ENCODE results near the gene SP5. TPM values are rescaled to one million over a fixed set of nuclear protein-coding genes. Genes with fewer than 3 reads are reported as not detected.
A peak's percentile ranks its signal among the peaks of the same experiment; 100 is the strongest.
"Not testable (repeated sequence)": the region's sequence is repeated elsewhere in the genome, so short reads cannot be mapped to it uniquely, and the experiment has no call there.

SP5 gene
- total RNA-seq (under 1 TPM in 1 of 4 donors, not detected in 3; 0.94 TPM), polyA plus RNA-seq (not detected)
- long read RNA-seq, donor 1, result 0 reads
- long read RNA-seq, donor 2, result 0 reads
- long read RNA-seq, donor 3, result 0 reads
- long read RNA-seq, donor 4, result 0 reads

DNA sequence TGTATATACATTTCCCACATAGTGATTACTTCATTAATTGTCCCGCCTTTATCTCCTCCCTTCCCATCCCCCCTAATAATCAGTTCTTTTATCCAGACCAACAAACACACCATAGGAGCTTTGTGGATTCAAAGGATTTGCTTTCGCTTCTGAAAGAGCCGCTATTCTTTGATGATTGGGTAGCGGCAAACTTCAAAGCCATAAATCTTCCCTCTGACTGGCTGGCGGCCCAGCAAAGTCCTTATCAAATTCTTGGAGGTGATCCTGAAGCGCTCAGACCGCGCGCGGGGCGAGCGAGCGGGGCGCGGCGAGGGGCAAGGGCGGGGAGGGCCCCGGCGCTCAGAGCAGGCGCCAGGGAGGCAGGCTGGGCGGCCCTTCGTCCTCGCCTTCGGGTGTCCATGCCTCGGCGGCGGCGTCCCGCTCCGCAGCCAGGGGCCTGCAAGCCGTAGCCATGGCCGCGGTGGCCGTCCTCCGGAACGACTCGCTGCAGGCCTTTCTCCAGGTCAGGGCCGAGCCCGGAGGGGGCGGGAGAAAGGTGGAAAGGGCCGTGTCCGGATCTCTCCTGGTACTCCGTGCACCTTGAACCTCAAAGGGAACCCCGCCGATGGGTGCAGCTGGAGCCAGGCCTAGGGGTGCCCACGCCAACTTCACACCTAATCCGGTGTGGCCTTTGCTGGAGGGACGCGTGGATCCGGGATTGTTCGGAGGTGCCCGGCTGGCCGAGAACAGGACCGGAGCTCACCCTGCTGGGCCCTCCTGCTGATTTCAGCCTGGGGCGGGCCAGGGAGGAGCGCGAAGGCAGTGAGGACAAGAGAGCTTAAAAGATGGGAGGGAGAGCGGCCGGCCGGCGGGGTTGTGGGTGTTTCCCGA, at the start of gene SP5:
Gene SP5, plus strand, starts transcription at position 276 of the 870 bp plus-strand sequence. Its CDS starts 176 bp downstream, at position 452.
- peak; percentile 44 to 76 for ATAC-seq
- Histone ChIP-seq H3K9me3 (ENCODE audit: control insufficient read depth, low read length) (no peaks in the 10 kb centered on the region), H3K4me3 (ENCODE audit: low read length) (peak within 1 kb of the TSS; percentile 74), H3K4me1 (ENCODE audit: control insufficient read depth, insufficient read depth, low read length) (peaks cover 3% of the 10 kb centered on the region), H3K27me3 (ENCODE audit: control insufficient read depth, insufficient read depth) (no peaks in the 10 kb centered on the region), H3K27ac (ENCODE audit: low read length) (no peak within 1 kb of the TSS)
- WGBS, result under 1% methylated on average over 62 of the region's 62 CpGs
- intact Hi-C loops (cut with DNase I), result loop anchor here in 1 of 4 donors (10.0 kb wide), 1 partner anchor 210 kb away; no protein-coding TSS in a partner anchor
- DNase-seq, result peak; percentile 30 to 75 (median 69)

DNA sequence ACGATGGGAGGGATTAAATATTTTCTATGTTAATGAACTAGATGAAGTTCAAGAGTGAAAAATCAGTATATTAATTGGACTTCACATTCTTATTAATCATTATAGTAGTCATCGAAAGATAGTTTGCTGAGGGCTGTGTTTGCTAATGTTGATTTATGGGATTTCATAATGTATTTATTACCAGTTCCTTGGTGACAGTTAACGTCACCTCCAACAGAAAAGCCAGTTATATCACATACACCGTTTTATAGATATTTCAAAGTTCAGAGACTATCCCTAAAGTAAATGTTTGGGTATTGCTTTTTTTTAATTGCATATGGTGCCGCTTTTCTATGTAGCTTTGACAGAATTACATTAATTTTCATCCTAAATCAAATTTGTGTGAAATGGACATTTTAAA, 49.4 kb upstream of the SP5 start:
- no peaks in the 10 kb centered on the region for H3K9me3 ChIP-seq (ENCODE audit: control insufficient read depth, low read length)
- ATAC-seq, result no peak
- H3K27me3 ChIP-seq (ENCODE audit: control insufficient read depth, insufficient read depth), result no peaks in the 10 kb centered on the region
- WGBS, result 69% methylated on average over 5 of the region's 5 CpGs
- no peak overlapping the region for H3K27ac ChIP-seq (ENCODE audit: low read length)
- no peak for DNase-seq
- intact Hi-C loops (cut with DNase I), result no loop called here
- no peaks in the 10 kb centered on the region for H3K4me1 ChIP-seq (ENCODE audit: control insufficient read depth, insufficient read depth, low read length)
- H3K4me3 ChIP-seq (ENCODE audit: low read length), result no peak overlapping the region

- H3K27ac ChIP-seq (ENCODE audit: low read length), result no peak overlapping the region
- H3K27me3 ChIP-seq (ENCODE audit: control insufficient read depth, insufficient read depth), result no peaks in the 10 kb centered on the region
- intact Hi-C loops (cut with DNase I), result no loop called here
- DNase-seq (no peak), ATAC-seq (no peak)
- H3K4me3 ChIP-seq (ENCODE audit: low read length), result no peak overlapping the region
- WGBS, result 89% methylated on average over 3 of the region's 3 CpGs
- H3K4me1 ChIP-seq (ENCODE audit: control insufficient read depth, insufficient read depth, low read length), result no peaks in the 10 kb centered on the region
- H3K9me3 ChIP-seq (ENCODE audit: control insufficient read depth, low read length), result no peaks in the 10 kb centered on the region
Measured at GRCh38 chr2:170669909-170670308, 45.2 kb upstream of the SP5 start.

GRCh38 chr2:170670651-170671050, 44.5 kb upstream of the SP5 start:
- H3K4me3 ChIP-seq (ENCODE audit: low read length), result no peak overlapping the region
- WGBS, result 90% methylated on average over 2 of the region's 2 CpGs
- no peaks in the 10 kb centered on the region for H3K4me1 ChIP-seq (ENCODE audit: control insufficient read depth, insufficient read depth, low read length)
- H3K27me3 ChIP-seq (ENCODE audit: control insufficient read depth, insufficient read depth), result no peaks in the 10 kb centered on the region
- no peak for DNase-seq
- no peak overlapping the region for H3K27ac ChIP-seq (ENCODE audit: low read length)
- no peaks in the 10 kb centered on the region for H3K9me3 ChIP-seq (ENCODE audit: control insufficient read depth, low read length)
- no peak for ATAC-seq
- intact Hi-C loops (cut with DNase I), result no loop called here

DNA sequence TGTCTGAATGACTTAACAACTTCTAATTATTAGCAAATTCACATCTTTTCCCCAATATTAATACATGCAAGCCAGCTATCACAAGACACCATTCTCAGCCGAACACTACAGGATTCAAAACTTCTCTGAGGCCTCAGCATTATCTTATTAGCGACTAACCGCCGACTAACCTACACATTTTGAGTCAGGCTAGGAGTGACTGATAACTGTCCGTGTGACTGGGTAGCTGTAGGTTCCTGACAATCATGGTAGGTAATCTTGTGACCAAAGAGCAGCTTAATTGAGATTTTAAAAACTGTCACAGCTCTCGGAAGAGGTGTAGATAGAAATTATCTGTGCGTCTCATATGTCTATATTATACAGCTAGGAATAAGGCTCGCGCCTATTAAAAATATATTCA, 44.1 kb upstream of the SP5 start:
- intact Hi-C loops (cut with DNase I), result no loop called here
- H3K27me3 ChIP-seq (ENCODE audit: control insufficient read depth, insufficient read depth), result no peaks in the 10 kb centered on the region
- ATAC-seq (no peak), DNase-seq (no peak)
- 80% methylated on average over 9 of the region's 9 CpGs for WGBS
- no peak overlapping the region for H3K27ac ChIP-seq (ENCODE audit: low read length)
- no peak overlapping the region for H3K4me3 ChIP-seq (ENCODE audit: low read length)
- no peaks in the 10 kb centered on the region for H3K9me3 ChIP-seq (ENCODE audit: control insufficient read depth, low read length)
- no peaks in the 10 kb centered on the region for H3K4me1 ChIP-seq (ENCODE audit: control insufficient read depth, insufficient read depth, low read length)

DNA sequence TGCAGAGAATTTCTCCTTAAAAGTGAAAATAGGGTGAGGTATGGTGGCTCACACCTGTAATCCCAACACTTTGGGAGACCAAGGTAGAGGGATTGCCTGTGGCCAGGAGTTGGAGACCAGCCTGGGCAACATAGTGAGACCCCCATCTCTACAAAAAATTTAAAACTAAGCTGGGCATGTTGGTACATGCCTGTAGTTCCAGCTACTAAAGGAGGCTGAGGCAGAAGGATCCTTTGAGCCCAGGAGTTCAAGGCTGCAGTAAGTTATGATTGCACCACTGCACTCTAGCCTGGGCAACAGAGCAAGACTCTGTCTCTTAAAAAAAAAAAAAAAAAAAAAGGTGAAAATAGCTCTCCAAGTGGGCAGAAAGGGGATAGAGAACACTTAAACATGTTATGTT, 40.9 kb upstream of the SP5 start:
- intact Hi-C loops (cut with DNase I); H3K4me1 ChIP-seq (ENCODE audit: control insufficient read depth, insufficient read depth, low read length); ATAC-seq; H3K9me3 ChIP-seq (ENCODE audit: control insufficient read depth, low read length); H3K4me3 ChIP-seq (ENCODE audit: low read length); H3K27me3 ChIP-seq (ENCODE audit: control insufficient read depth, insufficient read depth); DNase-seq; H3K27ac ChIP-seq (ENCODE audit: low read length): not testable (repeated sequence)

DNA sequence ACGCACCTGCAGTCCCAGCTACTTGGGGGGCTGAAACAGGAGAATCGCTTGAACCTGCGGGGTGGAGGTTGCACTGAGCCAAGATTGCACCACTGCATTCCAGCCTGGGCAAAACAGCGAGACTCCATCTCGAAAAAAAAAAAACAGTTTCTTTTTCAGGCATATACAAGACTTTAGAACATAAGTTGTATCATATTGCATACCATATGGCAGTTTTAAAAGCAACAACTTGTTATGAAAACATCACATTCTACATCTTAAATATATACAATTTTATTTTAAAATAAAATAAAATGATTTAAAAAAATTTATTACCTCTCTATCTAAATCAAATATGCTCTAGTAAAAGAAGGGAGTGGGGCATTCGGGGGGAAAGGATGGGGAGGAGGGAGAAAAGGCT, 39.4 kb upstream of the SP5 start:
- WGBS, result 89% methylated on average over 6 of the region's 6 CpGs
- no peaks in the 10 kb centered on the region for H3K27me3 ChIP-seq (ENCODE audit: control insufficient read depth, insufficient read depth)
- H3K27ac ChIP-seq (ENCODE audit: low read length), result no peak overlapping the region
- H3K4me3 ChIP-seq (ENCODE audit: low read length), result no peak overlapping the region
- intact Hi-C loops (cut with DNase I), result no loop called here
- ATAC-seq (no peak), DNase-seq (no peak)
- H3K4me1 ChIP-seq (ENCODE audit: control insufficient read depth, insufficient read depth, low read length), result no peaks in the 10 kb centered on the region
- H3K9me3 ChIP-seq (ENCODE audit: control insufficient read depth, low read length), result no peaks in the 10 kb centered on the region

DNA sequence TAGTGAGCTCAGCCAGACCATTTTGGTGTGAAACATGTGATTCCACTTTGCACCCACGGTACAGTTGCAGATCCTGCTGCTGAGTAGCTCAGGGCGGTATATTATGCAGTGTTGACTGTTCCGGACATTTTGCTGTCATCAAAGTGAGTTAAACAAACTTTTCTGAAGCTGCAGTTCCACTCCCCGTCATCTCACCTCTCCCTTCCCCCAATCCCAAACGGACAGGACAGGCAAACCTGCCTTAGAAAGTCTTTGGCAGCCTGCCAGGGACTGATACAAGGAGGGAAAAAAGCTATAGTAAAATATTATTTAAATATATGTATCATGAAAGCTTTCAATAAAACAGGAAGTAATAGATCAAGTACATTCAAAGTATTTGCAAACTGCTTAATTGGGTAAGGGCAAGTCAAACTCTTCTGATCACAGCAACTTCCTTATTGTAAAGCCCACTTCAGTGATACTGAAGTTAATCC, 35.5 kb upstream of the SP5 start:
- no peak overlapping the region for H3K27ac ChIP-seq (ENCODE audit: low read length)
- H3K4me3 ChIP-seq (ENCODE audit: low read length), result no peak overlapping the region
- ATAC-seq, result no peak
- DNase-seq, result no peak
- no peaks in the 10 kb centered on the region for H3K27me3 ChIP-seq (ENCODE audit: control insufficient read depth, insufficient read depth)
- no peaks in the 10 kb centered on the region for H3K4me1 ChIP-seq (ENCODE audit: control insufficient read depth, insufficient read depth, low read length)
- H3K9me3 ChIP-seq (ENCODE audit: control insufficient read depth, low read length), result no peaks in the 10 kb centered on the region
- WGBS, result 33% methylated on average over 5 of the region's 5 CpGs
- intact Hi-C loops (cut with DNase I), result no loop called here

DNA sequence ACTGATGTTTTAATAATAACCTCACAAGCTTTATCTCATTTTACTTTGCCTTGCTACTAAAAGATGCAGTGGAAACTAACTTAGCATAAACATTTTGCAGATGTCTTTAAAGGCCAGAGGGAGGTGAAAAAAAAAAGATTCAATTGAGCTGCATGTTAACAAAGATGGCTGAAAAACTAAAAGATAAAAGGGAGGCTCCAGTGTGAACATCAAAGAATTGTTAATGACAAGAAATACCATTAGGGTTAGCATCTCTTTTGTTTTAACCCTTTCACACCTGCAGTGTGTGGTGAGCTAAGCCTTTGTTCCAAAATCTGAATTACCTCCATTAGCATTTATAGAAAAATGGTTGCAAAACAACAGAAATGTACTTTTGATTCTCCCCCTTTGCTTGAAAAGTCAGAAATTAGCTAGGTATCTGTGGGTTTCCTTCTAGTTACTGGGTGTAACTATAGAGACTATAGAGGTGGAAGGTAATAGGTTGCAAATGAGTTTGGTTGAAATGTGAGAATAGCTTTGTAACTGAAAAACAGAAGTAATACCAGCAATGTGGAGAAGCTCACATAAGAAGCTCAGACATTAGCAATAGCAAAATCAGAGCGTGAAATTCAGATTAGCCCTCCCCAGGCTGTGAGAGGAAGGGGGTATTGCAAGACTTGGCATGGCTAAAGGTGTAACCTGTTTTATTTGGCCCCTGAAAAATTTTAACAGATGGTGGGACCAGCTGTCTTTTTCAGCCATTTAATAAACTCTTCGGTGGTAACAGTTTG, 34.8 kb upstream of the SP5 start:
- intact Hi-C loops (cut with DNase I), result no loop called here
- H3K27ac ChIP-seq (ENCODE audit: low read length), result no peak overlapping the region
- ATAC-seq, result no peak
- H3K27me3 ChIP-seq (ENCODE audit: control insufficient read depth, insufficient read depth), result no peaks in the 10 kb centered on the region
- H3K4me1 ChIP-seq (ENCODE audit: control insufficient read depth, insufficient read depth, low read length), result no peaks in the 10 kb centered on the region
- H3K9me3 ChIP-seq (ENCODE audit: control insufficient read depth, low read length), result no peaks in the 10 kb centered on the region
- no peak overlapping the region for H3K4me3 ChIP-seq (ENCODE audit: low read length)
- no peak for DNase-seq
- WGBS, result 47% methylated on average over 2 of the region's 2 CpGs

GRCh38 chr2:170681311-170681710, 33.8 kb upstream of the SP5 start:
- DNase-seq, result no peak
- no peaks in the 10 kb centered on the region for H3K4me1 ChIP-seq (ENCODE audit: control insufficient read depth, insufficient read depth, low read length)
- no peak overlapping the region for H3K27ac ChIP-seq (ENCODE audit: low read length)
- WGBS, result 66% methylated on average over 1 of the region's 1 CpG
- H3K27me3 ChIP-seq (ENCODE audit: control insufficient read depth, insufficient read depth), result no peaks in the 10 kb centered on the region
- intact Hi-C loops (cut with DNase I), result no loop called here
- ATAC-seq, result no peak
- no peaks in the 10 kb centered on the region for H3K9me3 ChIP-seq (ENCODE audit: control insufficient read depth, low read length)
- H3K4me3 ChIP-seq (ENCODE audit: low read length), result no peak overlapping the region

- intact Hi-C loops (cut with DNase I), result no loop called here
Measured at GRCh38 chr2:170685591-170685990, 29.5 kb upstream of the SP5 start.

More at GRCh38 chr2:170685591-170685990, 29.5 kb upstream of the SP5 start:
- Histone ChIP-seq H3K9me3 (ENCODE audit: control insufficient read depth, low read length) (no peaks in the 10 kb centered on the region), H3K27me3 (ENCODE audit: control insufficient read depth, insufficient read depth) (no peaks in the 10 kb centered on the region), H3K4me1 (ENCODE audit: control insufficient read depth, insufficient read depth, low read length) (no peaks in the 10 kb centered on the region), H3K4me3 (ENCODE audit: low read length) (no peak overlapping the region), H3K27ac (ENCODE audit: low read length) (no peak overlapping the region)
- WGBS, result 51% methylated on average over 4 of the region's 4 CpGs
- ATAC-seq (no peak), DNase-seq (no peak)
